Osteoblast (primary cell): ENCODE data around the gene TRMT1. TPM values are rescaled to one million over a fixed set of nuclear protein-coding genes. Genes with fewer than 3 reads are reported as not detected.

Experiments used
- DNase-seq: peaks from one replicate; pipeline ENCODE4 v3.0.0; 2011; ENCODE audit warnings: low spot score, mixed read lengths; ENCODE audit not compliant: insufficient read length; ENCODE audit errors: missing footprints
- H2AFZ ChIP-seq: 2 replicates; pipeline ENCODE4 v1.6.0; 2011; ENCODE audit warnings: mild to moderate bottlenecking, low read length
- H3K27ac ChIP-seq: 2 replicates; pipeline ENCODE4 v1.5.1; 2011; ENCODE audit warnings: mild to moderate bottlenecking, low read depth, low read length, moderate library complexity
- H3K27me3 ChIP-seq: 2 replicates; pipeline ENCODE4 v1.6.0; 2012; ENCODE audit warnings: mild to moderate bottlenecking, control low read depth, inconsistent platforms, low read length, moderate library complexity; ENCODE audit not compliant: insufficient read depth
- H3K36me3 ChIP-seq: 2 replicates; pipeline ENCODE4 v1.5.1; 2011; ENCODE audit warnings: mild to moderate bottlenecking, low read length, control low read depth, moderate library complexity; ENCODE audit not compliant: insufficient read depth
- H3K4me1 ChIP-seq: 2 replicates; pipeline ENCODE4 v1.5.1; 2011; ENCODE audit warnings: mild to moderate bottlenecking, low read length, control low read depth, moderate library complexity; ENCODE audit not compliant: insufficient read depth
- H3K4me2 ChIP-seq: 2 replicates; pipeline ENCODE4 v1.6.0; 2011; ENCODE audit warnings: mild to moderate bottlenecking, low read length; ENCODE audit not compliant: insufficient read depth
- H3K4me3 ChIP-seq: fragments of 200-600 bp; sonication (generic); 3 replicates; pipeline ENCODE4 v1.5.1; 2012; ENCODE audit warnings: mild to moderate bottlenecking, low read length, inconsistent platforms; ENCODE audit not compliant: insufficient read depth
- H3K79me2 ChIP-seq: 2 replicates; pipeline ENCODE4 v1.6.0; 2012; ENCODE audit warnings: mild to moderate bottlenecking, low read length, control low read depth, inconsistent platforms; ENCODE audit not compliant: insufficient read depth
- H3K9me3 ChIP-seq: 2 replicates; pipeline ENCODE4 v1.5.1; 2011; ENCODE audit warnings: low read depth, low read length, control low read depth
- H4K20me1 ChIP-seq: 2 replicates; pipeline ENCODE4 v1.6.0; 2012; ENCODE audit warnings: mild to moderate bottlenecking, low read length, control low read depth; ENCODE audit not compliant: insufficient read depth
- total RNA-seq: library from RNA; depleted of rRNA; stranded (reverse); fragments of >200 nt; gene quantifications from 2 replicates; pipeline ENCODE4 v1.2.3, GENCODE V29; 2012
- TF ChIP-seq, protein P1 (sequence below): IDR thresholded peaks from 2 replicates; pipeline ENCODE4 v1.5.1; 2011; ENCODE audit warnings: mild to moderate bottlenecking, low read depth, low read length, moderate library complexity; ENCODE audit errors: extremely low read depth

TRMT1 gene
- total RNA-seq, 1 donor, result 29.7 TPM

DNA sequence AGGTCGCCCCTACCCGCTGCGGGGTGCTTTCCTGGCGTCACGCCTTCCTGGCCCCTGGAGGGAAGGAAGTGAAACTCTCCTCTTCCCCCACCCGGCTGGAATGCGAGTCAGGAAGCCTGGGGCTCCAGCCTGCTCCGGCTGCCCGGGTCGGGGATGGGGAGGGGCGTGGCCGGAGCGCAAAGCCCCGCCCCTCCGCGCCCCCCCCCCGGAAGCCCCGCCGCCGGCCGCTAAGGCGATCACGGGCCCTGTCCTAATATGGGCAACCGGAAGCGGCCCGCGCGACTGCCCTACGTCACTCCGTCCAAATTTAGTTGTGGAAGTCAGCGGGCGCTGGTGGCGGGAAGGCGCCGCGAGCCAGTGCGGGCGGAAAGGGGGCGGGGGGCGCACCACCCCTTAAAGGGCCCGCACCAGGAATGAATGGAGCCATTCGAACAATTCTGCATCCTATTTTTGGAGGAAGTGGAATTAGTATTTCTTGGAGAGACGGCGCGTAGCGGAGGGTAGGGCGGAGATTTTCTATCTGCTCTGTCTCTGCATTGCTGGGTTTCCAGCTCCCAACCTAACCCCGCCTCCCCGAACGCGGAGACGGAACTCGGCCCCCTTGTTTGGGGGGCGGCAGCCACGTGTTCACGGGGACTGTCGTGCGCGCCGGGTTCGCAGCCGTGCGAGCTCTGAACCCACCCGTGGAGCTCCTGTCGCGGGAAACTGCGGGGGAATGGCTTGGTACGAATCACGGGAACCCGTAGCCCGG, 35.2 kb upstream of the TRMT1 start:
- Histone ChIP-seq H3K79me2 (peaks cover 51% of the 10 kb centered on the region), H3K27me3 (no peaks in the 10 kb centered on the region), H2AFZ (peak overlapping the region; percentile 28), H3K9me3 (no peaks in the 10 kb centered on the region), H3K4me2 (peak overlapping the region; percentile 97), H3K36me3 (no peaks in the 10 kb centered on the region), H3K4me3 (peak overlapping the region; percentile 97), H3K4me1 (peaks cover 35% of the 10 kb centered on the region), H4K20me1 (peaks cover 17% of the 10 kb centered on the region), H3K27ac (peak overlapping the region; percentile 96)
- TF ChIP-seq, protein P1, sequence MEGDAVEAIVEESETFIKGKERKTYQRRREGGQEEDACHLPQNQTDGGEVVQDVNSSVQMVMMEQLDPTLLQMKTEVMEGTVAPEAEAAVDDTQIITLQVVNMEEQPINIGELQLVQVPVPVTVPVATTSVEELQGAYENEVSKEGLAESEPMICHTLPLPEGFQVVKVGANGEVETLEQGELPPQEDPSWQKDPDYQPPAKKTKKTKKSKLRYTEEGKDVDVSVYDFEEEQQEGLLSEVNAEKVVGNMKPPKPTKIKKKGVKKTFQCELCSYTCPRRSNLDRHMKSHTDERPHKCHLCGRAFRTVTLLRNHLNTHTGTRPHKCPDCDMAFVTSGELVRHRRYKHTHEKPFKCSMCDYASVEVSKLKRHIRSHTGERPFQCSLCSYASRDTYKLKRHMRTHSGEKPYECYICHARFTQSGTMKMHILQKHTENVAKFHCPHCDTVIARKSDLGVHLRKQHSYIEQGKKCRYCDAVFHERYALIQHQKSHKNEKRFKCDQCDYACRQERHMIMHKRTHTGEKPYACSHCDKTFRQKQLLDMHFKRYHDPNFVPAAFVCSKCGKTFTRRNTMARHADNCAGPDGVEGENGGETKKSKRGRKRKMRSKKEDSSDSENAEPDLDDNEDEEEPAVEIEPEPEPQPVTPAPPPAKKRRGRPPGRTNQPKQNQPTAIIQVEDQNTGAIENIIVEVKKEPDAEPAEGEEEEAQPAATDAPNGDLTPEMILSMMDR, result peak; percentile 11
- peak; percentile 99 for DNase-seq

DNA sequence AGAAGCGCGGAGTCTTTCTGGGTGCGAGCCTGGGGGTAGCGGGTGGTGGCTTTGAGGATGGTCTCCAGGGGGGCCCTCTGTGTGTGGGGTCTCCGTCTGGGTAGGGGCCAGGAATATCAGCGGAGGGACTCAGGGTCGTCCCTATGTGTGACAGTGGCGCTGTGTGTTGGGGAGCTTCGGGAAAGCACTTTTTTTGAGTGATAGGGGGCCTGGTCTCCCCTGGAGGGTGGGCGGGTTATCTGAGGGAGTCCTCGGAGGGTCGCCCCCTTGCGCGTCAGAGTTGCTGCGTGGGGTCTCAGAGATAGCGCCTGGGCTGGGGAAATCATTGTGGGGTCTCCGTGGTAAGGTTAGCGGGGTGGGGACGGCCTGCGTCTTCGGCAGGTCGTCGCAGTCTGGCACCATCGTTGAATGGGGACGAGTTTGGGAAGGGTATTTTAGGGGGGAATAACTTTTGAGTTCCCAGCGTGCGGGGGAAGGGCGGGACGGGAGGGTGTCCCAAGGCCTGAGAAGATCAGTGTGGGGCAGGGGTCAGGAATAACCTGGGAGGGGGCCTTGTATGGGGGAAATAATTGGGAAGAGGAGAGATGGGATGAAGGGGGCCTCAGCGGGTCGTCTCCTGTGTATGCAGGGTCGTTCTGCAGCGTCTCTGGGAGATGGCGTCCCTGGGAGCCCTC, 34.5 kb upstream of the TRMT1 start:
- H2AFZ ChIP-seq, result peak overlapping the region; percentile 44
- H3K79me2 ChIP-seq, result peaks cover 51% of the 10 kb centered on the region
- H3K36me3 ChIP-seq, result no peaks in the 10 kb centered on the region

DNA sequence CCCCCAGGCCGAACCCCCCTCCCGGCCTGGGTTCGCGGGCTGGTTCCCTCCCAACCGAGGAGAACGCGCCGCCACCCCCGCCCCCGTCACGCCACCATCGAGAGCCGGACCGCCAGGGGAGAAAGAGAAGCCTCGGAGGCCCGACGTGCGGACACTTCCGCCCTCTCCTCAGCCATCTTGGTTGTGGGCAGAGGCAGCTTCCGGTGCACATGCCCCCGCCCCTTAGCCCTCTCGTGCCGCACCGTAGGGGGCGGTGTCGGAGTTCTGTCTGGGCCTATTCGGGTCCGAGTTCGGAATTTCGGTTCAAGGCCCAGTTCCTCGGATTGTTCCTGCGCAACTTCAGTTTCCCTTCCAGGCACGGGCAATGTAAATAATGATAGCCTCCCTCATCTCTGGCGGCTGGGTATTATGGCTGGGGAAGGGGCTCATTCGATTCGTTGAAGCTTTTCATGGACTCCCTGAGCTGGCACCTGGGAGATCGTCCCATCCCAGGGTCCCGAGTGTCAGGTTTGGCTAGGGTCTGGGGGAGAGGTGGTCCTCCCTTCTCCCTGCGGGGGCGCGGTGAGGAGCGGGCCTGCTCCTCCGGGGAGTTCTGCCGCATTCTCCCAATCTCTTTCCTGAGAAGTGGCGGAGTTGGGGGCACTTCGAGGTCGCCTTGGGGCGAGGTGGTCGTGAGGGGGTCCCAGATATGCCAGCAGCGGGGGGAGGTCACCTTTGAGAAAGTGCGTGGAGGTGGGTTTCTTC, 33.8 kb upstream of the TRMT1 start, which contains the start of the genes IER2 and STX10:
IER2 (plus strand) TSS at position 225 of the 744 bp plus-strand sequence. CDS start 2,776 bp downstream, outside the sequence.
STX10 (minus strand) TSS at position 189 of the 744 bp plus-strand sequence. CDS start 202 bp downstream, outside the sequence.
- Histone ChIP-seq H3K4me3 (peak within 1 kb of the TSS; percentile 97), H3K79me2 (peaks cover 52% of the 10 kb centered on the region), H3K36me3 (no peaks in the 10 kb centered on the region), H2AFZ (peak within 1 kb of the TSS; percentile 90), H3K27me3 (no peaks in the 10 kb centered on the region), H3K4me1 (peaks cover 26% of the 10 kb centered on the region), H3K4me2 (peak within 1 kb of the TSS; percentile 97), H3K27ac (peak within 1 kb of the TSS; percentile 96), H4K20me1 (peaks cover 17% of the 10 kb centered on the region), H3K9me3 (no peaks in the 10 kb centered on the region)
- peak; percentile 98 for DNase-seq
- TF ChIP-seq, protein P1, result peak; percentile 41

More for the DNA sequence above, 34.5 kb upstream of the TRMT1 start:
- H3K27me3 ChIP-seq, result no peaks in the 10 kb centered on the region
- TF ChIP-seq, protein P1, result no peak
- peak overlapping the region; percentile 96 for H3K27ac ChIP-seq
- peak overlapping the region; percentile 97 for H3K4me3 ChIP-seq
- H3K4me2 ChIP-seq, result peak overlapping the region; percentile 97
- H4K20me1 ChIP-seq, result peaks cover 17% of the 10 kb centered on the region
- DNase-seq, result peak; percentile 74
- H3K9me3 ChIP-seq, result no peaks in the 10 kb centered on the region
- peaks cover 31% of the 10 kb centered on the region for H3K4me1 ChIP-seq
